Measurements from ENCODE around the gene TMOD3.
A peak's percentile ranks its signal among the peaks of the same experiment; 100 is the strongest.
"Not testable (repeated sequence)": the region's sequence is repeated elsewhere in the genome, so short reads cannot be mapped to it uniquely, and the experiment has no call there.

Gene TMOD3

DNA sequence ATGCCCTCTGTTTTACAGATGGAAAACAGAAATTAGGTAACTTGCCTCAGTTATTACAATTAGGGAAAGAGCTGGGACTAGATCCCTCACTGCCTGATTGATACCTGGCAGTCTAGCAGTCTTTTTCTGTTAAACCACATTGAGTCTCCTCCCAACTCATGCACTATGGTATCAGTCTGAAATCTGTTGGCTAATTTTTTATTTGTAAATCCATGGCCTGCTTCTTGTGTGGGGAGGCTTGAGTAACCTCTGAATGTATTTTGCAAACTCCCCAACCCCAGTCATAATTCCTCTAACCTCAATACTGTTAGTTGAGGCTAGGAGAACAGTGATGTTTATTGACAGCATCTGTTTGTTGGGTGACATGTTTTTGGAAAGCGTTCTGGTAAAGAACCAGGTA lies 35.9 kb downstream of the TMOD3 start:
- no peak for DNase-seq

DNA sequence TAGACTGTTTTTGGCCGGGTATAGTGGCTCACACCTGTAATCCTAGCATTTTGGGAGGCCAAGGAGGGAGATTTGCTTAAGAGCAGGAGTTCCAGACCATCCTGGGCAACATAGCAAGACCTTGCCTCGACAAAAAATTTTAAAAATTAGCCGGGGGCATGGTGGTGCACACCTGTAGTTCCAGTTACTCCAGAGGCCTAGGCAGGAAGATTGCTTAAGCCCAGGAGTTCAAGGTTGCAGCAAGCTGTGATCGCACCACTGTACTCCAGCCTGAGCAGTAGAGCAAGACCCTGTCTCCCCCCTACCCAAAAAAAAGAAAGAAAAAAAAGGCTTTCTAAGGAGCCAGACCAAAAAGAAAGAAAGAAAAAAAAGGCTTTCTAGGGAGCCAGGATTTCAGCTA lies 36.7 kb downstream of the TMOD3 start:
- DNase-seq, result no peak

DNA sequence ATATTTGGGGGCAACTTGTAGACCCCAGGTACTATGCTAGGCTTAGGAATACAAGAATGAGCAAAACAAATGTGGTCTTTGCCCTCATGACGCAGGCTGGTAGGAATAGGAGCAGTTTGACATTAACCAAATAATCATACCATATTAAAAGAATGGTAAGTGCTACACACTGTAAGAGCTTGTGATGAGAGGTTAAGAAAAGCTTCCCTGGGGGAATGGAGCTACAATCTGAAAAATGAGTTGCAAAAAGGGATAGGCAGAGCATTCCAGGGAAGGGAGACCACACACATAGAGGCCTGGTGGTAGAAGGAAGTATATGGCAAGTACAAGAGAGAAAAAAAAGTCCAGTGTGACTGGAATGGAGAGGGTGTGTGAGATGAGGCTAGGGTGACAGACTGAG lies 37.3 kb downstream of the TMOD3 start:
- no peak for DNase-seq

DNA sequence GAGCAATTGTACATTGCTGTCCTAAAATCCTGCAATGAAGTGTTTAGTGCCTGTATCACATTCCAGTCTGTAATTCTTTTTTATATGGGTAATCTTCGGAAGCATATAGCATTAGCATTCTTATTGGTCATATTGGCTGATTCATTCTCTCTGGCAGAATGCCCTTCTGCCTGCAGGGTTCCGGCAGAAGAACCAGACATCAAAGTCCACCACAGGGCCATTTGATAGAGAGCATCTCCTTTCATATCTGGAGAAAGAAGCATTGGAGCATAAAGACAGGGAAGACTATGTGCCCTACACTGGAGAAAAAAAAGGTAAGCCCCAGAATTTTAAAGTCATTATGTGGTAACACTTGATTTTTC lies 39.6 kb downstream of the TMOD3 start:
- peak; percentile 27 for DNase-seq

DNA sequence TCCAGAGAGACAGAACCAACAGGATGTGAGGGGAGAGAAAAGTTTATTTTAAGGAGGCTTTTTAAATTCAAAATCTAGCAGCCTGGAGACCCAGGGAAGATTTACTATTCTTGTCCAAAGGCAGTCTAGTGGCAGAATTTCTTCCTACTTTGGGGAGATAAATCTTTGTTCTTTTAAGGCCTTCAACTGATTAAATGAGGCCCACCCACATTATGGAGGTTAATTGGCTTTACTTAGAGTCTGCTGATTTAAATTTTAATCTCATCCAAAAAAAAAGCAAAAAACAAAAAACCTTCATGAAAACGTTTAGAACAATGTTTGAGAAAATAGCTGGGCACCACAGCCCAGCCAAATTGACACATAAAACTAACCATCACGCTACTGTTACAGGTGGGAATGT lies 41.3 kb downstream of the TMOD3 start:
- DNase-seq, result no peak

DNA sequence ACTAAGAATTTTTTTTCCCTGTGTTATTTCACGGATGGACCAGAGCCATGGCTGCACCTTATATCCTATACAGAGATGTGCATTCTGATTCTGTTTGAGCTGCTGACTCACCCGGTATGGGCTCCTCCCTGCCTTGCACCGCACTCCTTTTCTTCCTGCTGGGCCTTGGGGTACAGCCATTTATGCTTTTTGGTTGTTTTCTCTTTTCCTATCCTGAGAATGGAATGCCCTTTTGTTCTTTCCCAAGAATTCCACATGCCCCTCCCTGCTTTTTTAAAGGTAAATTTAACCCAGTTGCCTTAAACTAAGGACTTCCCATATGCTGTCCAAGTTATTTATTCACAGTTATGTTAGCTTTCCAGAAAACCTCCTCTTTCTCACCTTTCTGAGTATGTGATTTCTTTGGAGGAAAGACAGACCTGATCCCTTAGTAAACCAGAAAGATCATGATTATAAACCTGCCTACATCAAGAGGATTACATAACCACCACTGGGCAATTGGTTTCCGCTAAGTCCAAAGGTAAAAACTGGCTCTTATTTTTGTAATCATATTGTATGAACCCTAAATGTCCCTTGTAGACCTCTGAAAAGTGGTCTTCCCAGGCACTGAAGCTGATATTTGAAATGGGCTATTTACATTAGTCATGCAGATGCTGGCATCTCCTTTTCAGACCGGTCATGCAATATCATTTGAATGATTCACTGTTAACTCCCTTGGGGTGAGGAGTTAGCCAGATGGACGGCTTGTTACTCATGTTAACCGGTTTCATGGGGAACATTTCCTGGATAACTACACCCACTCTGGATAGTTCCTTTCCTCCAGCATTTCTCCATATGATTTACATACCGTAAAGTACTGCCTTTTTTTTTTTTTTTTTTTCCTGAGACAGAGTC lies 45.5 kb downstream of the TMOD3 start:
- peak; percentile 19 for DNase-seq

DNA sequence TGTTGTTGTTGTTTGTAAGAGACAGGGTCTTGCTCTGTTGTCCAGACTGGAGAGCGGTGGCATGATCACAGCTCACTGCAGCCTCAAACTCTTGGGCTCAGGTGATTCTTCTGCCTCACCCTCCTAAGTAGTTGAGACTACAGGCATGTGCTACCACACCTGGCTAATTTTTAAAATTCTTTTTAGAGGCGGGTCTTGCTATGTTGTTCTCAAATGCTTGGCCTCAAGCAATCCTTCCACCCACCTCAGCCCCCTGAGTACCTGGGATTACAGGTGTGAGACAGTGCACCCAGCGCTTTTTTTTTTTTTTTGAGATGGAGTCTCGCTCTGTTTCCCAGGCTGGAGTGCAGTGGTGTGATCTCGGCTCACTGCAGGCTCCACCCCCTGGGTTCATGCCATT lies 46.7 kb downstream of the TMOD3 start:
- no peak for DNase-seq

DNA sequence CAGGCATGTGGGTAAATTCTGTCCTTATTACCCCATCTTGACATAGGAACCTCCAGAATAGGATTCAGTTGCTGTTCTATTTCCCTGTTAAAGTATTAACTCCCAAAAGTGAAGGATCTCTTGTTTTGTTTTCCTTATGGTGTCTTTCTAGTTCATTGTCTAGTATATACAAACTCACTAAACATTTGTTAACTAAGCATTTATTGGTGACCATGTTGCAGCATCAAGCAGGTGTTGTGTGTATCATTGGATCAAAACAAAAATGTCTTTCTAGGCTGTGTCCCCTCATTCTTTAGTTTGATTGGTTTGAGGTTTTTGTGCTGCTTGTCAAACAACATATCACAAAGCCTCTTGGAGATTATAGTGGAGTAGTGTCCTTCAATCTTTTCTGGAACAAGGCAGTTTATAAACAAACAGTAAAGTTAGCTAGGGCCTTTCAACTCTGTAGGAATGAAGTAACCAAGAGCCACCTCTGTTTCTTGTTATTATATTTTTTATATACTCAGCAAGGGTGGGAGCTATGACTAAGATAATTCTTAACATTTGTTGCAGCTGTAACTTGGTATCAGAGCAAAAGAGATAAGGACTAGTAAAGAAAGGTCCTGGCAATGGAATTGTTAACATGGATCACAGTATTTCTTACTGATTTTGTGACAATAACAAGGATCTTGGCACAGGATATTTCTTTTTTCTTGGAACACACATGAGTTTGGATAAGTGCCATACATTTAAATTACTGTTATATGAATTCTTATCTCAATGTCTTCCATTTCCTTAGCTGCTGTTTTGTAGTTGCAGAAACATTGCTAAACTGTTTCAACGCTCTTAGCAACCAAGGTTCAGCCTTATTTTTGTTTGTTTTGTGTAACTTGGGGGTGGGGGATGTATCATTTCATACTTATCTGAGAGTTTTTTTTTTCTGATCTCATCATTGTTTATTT lies 49.3 kb downstream of the TMOD3 start:
- DNase-seq, result peak; percentile 3

DNA sequence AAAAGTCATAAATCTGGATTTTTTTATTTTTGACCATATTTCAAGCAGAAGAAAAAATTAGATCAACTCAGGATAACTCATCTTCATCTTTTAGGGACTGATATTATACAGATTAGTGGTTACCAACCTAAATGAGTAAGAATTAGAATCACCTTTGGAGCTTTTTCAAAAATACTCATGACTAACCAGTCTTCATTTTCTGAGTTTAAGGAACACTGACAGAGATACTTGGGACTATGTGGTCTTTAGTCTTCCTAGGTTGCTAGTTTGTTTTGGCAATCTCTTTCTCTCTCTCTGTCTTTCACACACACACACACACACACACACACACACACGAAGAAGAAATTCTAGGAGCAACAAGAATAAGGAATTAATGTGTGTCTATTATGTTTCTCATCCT lies 50.1 kb downstream of the TMOD3 start:
- DNase-seq, result no peak

DNA sequence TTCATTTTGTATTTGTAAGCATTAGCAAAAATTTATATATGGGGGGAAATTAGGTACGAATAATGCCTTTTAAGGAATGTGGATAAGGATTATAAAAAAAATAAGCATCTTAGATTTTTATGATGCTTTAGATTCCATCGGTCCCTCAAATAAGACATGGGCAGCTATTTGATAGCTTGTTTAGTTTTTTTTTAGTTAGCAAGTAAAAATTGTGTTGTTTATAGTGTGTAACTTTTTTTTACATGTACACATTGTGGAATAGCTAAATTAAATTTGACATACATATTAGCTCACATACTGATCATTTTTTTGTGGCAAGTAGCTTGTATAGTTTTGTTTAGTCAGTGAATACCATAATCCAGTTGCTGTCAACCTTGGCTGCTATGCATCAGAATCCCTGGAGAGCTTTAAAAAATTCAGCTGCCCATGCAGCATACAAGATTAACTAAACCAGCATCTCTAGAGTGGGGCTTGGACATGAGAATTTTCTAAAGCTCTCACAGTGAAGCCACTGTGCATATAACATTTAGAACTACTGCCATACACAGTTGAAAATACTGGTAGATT lies 53.9 kb downstream of the TMOD3 start:
- no peak for DNase-seq

DNA sequence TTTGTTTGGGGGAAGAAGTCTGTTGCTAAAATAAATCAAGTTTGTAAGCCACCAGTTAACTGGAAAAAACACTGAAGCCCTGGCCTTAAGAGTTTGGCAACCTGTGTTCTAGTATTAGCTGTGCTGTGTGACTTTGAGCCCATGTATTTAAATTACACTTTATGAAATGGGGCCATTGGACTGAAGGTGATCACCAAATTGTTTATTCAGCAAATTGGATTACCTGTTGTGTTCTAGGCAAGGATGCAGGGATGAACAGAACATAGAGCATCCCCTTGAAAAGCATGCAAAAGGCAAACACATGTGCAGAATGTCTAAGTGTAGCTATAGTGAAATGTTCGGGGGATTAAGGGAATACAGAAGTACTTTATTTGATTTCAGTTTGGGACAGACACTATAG lies 54.6 kb downstream of the TMOD3 start:
- no peak for DNase-seq

DNA sequence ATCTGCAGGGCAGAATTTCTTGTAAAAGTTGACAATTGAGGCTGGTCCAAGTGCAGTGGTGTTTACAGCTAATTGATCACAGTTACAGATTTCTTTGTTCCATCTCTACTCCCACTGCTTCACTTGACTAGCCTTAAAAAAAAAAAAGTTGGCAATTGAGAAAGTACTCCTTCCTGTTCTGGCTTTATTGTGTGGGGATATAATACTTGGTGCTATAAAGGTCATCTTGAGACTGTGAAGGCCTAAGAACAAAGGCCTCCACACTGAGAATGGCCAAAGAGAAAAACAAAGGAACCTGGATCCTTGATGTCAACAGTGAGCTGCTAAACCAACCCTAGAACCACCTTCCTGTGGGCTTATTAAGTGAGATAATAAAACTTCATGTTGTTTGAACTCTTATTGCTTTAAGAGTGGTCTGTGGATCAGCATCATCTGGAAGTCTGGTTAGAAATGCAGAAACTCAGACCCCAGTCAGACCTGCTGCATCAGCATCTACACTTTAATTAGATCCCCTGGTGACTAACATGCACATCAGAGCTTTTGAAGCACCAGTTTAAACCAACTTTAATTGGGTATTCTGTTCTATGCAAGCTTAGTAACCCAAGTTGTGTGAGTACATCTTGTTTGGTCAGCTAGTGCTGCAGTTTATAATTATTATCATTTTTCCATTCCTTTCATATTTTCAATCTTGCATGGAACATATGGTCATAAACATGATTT lies 55.2 kb downstream of the TMOD3 start:
- no peak for DNase-seq

DNA sequence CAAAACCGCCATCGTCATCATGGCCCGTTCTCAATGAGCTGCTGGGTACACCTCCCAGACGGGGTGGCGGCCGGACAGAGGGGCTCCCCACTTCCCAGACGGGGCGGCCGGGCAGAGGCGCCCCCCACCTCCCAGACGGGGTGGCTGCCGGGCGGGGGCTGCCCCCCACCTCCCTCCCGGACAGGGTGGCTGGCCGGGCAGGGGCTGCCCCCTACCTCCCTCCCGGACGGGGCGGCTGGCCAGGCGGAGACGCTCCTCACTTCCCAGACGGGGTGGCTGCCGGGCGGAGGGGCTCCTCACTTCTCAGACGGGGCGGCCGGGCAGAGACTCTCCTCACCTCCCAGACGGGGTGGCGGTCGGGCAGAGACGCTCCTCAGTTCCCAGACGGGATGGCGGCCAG lies 56.3 kb downstream of the TMOD3 start:
- DNase-seq, result not testable (repeated sequence)

DNA sequence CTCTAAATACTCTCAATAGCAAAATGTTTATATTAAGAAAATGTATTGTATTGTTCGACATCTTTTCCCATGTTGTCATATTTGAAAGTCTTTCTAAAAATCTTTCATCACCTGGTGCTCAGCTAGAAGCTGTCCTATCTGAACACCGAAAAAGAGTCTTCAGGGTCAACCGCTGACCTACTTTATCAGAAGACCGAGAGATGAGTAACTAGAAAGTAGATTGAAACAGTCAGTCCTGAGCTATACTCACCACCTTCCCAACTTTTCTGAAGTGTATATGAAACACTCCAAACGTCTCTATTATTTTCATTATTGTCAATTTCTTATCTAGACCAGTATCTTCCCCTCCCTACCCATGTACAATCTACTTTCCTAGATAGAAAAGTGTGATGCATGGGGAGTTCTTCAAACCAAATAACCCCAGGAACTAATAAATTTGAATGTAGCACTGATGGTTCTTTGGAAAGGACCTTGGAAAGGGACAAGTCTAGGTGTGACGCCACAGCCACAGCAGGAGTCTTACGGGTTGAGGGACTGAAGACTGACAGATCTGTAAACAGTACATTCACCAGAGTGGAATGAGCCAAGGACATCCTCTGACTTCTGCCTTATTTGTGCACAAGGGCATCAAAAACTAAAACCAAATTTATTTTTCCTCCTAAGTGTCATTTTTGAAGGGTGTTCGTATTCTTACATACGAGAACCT lies 58.6 kb downstream of the TMOD3 start:
- no peak for DNase-seq

DNA sequence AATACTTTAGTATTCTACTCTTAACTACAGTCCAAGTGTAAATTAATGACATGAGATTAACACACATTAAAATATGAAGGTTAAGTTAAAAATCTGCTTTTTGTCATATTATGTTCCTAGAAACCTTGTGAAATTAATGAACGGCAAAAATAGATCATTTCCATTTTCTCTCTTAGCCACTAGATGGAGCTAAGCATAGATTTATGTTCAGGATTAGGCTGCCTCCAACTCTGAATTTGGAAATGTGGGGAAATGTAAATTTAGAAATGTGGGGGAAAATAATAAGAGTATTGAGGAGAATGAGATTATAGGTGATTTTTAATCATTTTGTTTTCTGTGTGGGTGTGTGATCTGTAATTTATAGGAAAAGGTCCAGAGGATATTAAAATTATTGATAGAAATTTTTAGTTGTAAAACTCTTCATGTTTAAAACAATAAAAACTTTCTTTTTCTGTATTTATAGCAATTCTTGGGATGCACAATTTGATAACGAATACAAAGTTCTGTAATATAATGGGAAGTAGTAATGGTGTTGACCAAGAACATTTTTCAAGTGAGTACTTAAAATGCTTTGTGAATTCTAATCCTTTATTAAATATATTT lies 59.2 kb downstream of the TMOD3 start:
- peak; percentile 36 for DNase-seq

DNA sequence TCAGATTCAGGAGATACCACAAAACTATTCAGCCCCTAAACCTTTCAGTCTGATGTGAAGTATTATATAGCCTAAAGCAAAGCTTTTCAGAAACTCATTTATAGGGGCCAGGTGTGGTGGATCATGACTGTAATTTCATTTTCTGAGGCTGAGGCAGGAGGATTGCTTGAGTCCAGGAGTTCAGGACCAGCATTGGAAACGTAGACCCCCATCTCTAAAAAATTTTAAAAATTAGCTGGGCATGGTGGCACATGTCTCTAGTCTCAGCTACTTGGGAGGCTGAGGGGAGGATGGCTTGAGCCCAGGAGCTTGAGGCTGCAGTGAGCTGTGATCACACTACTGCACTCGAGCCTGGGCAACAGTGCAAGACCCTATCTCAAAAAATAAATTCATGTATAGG lies 60.0 kb downstream of the TMOD3 start:
- no peak for DNase-seq

DNA sequence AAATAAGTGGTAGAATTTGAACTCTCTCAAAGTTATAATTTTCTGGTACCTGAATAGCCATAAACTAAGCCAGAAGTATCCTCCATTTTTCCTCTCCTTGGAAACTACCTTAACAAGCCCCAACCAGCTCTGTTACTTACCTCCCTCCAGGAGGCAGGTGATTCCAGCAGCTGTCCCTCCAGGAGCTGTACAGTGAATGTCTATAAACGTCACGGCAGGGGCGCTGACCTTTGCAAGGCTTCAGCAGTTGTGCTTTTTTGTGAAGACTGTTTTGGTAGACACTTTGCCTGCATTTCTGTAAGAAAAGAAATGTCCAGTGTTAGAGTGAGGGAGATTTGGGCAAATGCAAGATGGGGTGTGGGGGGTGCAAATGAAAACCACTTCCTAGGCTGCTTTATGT lies 75.0 kb downstream of the TMOD3 start:
- peak; percentile 2 for DNase-seq

DNA sequence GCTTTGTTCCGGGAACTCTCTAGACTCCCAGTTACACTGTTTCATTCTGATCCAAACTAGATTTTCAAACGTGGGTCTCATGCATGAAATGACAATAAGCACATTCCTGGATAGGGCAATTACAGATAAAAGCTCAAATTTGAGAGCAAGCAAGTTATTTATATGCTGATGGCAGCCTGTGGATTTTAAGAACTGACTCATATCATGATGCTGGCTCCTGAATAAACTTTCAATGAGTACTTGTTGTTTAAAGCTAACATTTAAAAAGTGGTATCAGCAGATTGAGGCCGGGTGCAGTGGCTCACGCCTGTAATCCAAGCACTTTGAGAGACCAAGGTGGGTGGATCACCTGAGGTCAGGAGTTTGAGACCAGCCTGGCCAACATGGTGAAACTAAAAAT lies 75.5 kb downstream of the TMOD3 start:
- no peak for DNase-seq

DNA sequence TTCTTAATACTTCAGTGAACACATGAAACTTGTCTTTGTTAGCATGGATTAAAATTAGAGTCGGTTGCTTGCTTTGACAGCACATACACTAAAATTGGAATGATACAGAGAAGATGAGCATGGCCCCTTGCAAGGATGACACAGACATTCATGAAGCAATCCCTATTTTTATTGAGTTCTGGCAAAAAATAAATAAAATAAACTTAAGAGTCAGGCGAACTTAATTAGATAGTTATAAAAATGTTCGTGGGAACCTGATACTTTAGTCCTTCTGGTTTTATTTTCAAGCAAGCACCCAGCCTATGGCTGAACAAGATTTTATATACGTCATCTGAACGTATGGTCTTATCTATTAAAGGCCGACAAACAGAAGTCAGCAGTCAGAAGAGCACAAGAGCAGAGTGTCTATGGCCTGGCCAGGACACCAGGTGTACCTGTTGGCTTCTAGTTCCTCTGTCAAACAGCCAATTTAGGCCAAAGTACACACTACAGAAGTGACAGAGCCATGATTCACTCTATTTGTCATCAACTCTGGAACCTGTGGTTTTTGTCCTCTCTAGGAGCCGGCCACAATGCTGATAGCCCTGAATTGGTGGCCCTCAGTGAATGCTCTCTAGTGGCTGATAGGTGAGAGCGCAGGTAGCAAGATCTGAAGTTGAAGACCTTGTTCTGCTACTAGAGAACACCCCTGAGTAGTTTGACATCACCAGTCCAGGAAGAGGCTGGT lies 77.8 kb downstream of the TMOD3 start:
- peak; percentile 98 for DNase-seq

DNA sequence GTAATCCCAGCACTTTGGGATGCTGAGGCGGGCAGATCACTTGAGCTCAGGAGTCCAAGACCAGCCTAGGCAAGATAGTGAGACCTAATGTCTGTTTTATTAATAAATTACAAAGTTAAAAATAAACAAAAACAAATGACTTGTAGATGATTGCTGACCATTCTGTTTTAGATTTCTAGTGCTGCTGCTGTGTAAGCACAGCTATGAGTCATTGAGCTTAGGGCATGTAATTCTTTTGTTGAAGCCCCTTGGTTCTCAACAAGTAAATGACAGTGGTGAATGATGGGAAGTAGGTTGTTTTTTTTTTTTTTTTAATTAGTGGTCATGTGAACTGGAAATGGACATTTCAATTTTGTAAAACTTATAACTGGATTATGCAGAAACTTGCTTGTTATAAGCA lies 78.9 kb downstream of the TMOD3 start:
- DNase-seq, result peak; percentile 73

DNA sequence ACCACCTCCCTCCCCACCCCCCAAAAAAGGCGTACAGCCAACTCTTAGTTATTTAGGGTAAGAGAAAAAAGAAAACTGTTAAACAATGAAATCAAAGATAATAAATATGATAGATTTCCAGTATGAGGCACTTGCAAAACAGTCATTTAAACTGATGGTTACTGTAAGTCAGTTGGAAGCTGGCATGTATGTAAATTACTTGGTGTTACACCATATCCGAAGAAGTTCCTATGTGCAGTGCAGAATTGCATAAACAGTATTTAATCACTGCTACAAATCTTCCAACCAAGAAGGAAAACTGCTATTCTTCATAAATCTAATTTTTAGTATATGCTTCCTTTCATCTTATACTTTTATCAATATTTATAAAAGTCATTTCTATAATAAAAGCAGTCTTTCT lies 80.1 kb downstream of the TMOD3 start:
- no peak for DNase-seq
